GM11168 (cell line): ENCODE results near the gene KCTD15.

Experiments used
- in situ Hi-C: fragments of 300-500 bp; cut with MboI; formaldehyde crosslinking; loops from one replicate; pipeline ENCODE4 v1.12.0; 2022; ENCODE audit warnings: low sequenced_read_pairs; ENCODE audit not compliant: unreplicated experiment

KCTD15 gene

DNA sequence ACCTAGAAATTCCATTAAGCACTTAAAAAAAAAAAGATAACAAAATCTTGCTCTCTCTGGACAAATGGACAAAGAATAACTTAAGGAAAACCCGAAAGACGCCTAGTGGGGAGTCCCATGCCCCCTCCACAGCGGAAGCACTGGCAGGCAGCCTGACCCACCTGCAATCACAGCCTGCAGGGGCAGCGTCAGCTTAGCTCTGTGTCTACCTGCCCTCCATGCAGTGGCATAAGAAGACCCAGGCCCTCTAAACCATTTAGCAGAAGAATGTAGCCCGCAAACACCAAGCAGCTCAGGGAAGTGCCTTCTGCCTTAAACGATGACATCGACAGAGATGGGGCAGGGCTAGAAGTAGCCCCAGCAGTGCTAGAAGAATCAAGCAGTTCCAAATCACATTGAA, 36.0 kb downstream of the KCTD15 start:
- in situ Hi-C loops = no loop called here

DNA sequence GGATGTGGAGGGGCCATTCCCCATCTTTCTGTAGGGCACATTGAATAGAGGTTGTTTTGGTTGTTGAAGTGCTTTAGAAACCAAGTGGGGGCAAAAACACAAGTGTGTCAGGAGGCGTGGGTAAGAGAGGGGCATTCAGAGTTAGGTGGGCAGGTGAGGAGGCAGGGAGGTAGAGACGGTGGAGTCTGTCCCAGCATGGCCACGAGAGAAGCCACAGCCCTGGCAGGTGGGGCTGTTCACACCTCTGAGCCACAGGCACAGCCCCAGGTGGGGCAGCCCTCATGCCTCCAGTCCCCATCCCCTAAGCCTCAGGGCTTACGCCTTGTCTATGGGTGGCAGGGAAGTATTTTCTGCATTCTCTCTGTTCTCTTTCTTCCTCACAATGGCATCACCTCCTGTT, 43.7 kb downstream of the KCTD15 start:
- in situ Hi-C loops = no loop called here

DNA sequence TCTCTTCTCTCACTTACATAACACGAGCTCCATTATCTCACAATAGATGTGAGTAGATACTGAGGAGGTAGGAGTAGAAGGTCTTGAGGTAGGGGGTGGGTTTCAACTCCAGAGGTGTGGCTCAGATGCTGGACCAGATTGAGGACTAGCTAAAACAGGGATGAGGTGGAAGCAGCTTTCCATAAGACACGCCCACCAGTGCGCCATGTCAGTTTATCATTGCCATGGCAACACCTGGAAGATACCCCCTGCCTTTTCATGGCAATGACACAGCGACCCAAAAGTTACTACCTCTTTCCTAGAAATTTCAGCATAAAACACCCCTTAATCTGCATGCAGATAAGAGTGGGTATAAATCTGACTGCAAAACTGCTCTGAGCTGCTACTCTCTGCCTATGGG, 44.1 kb downstream of the KCTD15 start:
- in situ Hi-C loops = no loop called here

DNA sequence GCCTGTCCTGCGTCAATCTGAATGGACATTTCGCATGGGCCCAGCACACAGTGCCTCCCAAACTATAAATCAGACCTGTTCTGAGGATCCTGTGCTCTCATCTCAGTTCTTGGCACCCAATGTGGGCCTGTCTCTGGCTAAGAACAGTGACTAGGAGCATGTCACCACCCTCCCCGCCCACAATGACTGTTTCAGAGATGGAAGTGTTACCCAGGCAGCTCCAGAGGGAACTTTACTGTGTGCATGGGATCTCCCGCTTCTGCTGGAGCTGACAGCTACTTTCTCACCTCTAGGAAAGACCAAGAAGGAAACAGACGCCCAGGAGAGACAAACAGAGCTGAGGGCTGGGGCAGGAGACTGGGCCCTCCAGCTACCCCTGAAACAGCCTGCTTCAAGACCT, 45.0 kb downstream of the KCTD15 start:
- in situ Hi-C loops = no loop called here

DNA sequence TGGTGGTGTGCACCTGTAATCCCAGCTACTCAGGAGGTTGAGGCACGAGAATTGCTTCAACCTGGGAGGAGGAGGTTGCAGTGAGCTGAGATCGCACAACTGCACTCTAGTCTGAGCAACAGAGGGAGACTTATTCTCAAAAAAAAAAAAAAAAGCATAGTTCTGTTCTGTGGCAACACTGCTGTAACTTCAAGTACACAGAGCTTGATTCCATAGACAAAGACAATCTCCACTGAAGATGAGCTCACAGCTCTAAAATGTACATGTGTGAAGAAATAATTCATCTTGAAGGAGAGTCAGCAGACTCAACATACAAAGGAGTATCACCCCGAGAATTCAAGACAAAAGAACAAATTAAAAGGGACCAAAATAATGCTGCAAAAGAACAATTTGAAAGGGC, 47.8 kb downstream of the KCTD15 start:
- in situ Hi-C loops = no loop called here

DNA sequence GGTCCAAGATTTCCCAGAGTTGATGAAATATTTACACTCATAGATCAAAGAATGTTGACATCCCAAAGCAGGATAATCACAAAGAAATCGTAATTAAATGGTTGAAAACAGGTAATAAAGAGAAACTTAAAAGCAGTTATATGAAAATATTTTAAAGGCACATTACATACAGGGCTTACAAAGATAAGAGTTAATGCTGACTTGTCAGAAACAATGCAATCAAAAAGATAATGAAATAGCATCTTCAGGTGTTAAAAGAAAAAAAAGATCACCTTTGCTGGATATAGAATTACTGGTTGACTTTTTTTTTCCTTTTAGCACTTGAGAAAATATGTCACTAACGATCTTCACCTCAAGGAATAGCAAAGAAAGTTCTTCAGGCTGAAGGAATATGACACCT, 48.8 kb downstream of the KCTD15 start:
- in situ Hi-C loops = no loop called here

DNA sequence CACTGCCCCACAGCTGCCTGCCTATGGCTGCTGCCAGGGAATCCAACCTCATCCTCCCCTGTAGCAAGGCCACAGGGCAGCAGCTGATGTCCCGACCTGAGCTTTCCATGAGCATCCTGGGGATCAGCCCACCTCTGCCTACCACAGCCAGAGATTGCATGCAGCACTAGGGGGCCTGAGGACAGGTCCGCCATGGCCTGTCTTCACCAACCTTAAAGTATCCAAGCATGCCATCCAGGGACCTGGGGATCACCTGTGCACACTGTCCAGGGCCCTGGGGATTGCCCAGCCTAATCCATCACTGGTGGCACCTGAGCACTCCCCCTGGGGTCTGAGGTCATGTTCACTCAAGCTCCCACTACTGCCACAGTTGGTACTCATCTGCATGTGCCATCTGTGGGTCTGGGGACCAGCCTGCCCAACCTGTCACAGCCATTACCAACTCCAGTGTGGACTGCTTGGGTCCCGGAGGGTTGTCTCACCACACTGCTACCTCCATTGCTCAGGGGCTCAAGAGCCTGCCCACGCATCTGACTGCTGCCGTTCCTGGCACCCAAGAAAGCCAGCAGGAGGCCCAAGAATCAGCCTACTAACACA, 53.0 kb downstream of the KCTD15 start:
- in situ Hi-C loops = no loop called here

DNA sequence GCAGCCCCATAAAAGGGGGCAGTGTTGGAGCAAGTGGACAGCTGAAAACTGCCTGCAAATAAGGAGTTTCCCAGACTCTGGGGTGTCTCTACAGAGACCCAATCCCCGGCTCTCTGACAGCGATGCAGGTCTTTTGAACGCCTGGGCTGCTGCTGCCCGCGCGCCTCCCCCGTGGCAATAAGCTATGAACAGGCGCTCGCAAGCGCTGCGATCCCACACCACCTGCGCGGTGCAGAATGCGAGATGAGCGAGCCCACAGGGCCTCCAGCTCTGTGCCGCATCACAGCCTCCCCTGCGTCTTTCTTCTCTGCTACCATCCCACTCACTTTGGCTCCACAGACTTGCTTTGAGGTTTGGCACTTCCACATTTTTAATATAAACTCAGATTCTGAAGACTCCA, 62.3 kb downstream of the KCTD15 start:
- in situ Hi-C loops = no loop called here

DNA sequence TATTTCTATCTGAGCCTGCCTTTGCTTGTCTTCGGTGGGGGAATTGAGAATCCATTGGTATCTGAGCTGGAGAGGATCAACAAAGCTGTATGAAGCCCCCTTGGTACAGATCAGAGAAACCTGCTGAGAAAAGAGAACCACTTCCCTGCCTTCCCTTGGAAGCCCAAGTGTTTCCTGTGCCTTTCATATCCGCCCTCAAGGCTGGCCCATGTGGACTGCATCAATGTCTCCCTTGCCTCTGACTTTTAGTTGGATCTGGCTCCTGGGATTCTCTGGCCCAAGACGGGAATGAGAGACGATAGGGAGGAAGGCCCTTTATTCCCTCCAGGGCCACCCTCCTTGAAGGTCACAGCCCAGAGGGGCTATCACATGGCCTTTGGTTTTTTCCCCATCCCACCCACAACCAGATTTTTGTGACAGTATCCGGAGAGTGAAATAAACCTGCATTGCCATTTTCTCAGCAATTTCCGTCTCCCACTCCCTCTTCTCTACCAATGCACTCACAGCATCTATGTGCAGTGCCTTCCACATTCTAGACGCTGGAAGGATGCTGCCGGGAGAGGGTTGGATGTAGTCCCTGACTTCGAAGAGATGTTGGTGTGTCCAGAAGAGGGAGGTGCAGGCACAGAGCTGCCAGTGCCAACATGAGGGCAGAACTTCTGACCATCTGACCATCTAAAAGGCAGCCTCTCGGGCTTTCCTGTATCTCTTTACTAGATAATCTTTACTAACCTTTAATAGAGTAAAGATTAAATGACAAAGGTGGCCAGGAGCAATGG, 63.8 kb downstream of the KCTD15 start:
- in situ Hi-C loops = no loop called here

DNA sequence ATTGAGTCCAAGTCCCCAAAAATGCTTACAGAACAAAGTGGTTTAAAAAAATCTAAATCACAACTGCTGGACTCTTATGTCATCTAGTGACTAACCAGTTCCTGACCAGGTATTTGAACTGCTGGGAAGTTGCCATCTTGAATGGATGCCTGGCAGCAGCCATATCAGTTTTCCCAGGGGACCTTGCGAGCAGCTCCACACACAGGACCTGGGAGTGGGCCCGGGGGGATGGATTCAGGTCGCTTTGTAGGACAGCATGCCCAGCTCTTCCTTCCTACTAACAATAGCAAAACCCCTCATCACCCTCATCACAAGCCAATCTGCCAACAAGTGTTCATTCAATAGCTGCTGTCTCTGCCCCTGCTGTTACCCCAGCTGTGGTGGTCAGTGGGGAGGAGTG, 65.3 kb downstream of the KCTD15 start:
- in situ Hi-C loops = no loop called here

DNA sequence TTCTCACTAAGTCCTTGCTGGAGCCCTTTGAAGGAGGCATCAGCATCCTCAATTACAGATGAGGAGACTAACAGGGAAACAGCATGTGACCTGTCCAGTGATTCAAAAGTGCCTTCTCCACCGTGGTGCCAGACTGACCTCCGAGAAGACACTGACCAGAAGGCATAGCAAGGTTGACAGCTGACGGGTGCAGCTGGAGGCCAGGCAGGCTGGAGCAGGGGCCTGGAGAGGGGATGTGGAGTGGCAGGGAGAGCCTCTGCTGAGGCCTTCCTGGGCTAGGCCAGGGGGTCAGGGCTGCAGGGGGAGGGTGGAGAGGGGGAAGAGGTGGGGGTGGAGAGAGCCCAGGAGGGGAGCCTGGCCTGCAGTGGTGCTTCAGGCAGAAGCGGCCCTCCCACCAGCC, 66.3 kb downstream of the KCTD15 start:
- in situ Hi-C loops = no loop called here

DNA sequence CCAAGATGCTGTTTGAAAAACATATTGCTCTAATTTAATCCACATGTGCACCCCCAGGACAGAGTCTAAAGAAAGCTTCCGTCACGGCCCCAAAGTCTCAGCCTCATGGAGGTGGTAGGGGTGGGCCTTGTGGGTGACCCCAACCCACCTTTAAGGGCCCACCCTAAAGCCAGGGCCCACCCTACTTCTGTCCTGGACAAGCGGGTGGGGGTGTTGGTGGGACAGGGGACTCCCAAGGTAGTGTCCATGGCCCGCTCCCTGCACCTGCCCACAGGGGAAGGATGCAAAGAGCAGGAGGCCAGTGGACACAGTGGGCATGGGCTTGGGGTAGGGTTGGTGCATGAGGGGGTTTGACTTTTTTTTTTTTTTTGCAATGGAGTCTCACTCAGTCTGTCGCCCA, 66.8 kb downstream of the KCTD15 start:
- in situ Hi-C loops = no loop called here

DNA sequence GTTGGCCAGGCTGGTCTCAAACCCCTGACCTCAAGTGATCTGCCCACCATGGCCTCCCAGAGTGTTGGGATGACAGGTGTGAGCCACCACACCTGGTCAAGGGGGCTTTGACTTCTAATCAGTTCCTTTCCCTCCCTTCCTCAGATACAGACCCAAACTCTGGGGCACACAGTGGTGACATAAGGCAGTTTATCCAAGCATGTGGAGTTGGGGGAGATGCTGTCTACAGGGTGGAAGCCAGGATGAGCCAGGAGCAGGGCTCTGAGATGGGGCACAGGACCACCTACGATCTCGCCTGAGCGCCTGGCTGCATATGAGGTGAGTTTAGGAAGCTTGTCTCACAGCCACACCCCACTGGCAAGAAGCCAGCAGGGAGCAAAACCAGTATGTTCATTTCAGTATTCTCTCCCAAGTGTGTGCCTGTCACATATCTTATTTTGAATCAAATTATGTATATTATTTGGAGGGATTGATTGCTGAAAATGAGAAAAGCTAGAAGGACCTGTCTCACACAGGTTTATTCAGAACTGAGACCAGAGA, 67.7 kb downstream of the KCTD15 start:
- in situ Hi-C loops = no loop called here

DNA sequence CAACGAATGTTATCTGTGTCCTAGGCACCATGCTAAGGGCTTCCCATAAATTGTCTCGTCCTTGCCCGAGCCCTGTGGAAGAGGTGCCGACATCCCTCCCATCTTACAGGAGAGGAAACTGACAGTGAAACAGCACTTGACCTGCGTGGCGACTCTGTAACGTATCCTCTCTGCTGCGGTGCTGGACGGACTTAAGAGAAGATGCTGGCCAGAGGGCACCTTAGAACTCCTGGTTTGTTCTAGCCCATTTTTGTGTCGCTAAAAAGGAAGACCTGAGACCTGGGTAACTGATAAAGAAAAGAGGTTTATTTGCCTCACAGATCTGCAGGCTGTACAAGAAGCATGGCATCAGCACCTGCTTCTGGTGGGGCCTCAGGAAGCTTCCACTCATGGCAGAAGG, 68.6 kb downstream of the KCTD15 start:
- in situ Hi-C loops = no loop called here
